T-helper 1 cell treated with Interleukin-12 subunit alpha and Interleukin-12 subunit beta and Interleukin-4 antibody, amounts not matched to agents 30 ng/mL and 1 ng/mL, for 36 hours (primary cell): ENCODE results near the gene RNGTT. TPM values are rescaled to one million over a fixed set of nuclear protein-coding genes. Genes with fewer than 3 reads are reported as not detected.
"Not testable (repeated sequence)": the region's sequence is repeated elsewhere in the genome, so short reads cannot be mapped to it uniquely, and the experiment has no call there.

Experiments
- intact Hi-C: fragments of 100-400 bp; cut with micrococcal nuclease; formaldehyde crosslinking; loops from one replicate; pipeline ENCODE4 v1.15.1; 2024
- total RNA-seq: library from RNA; stranded (reverse); gene quantifications from 2 replicates; pipeline ENCODE4 v1.2.3, GENCODE V29; 2022

Gene RNGTT
- total RNA-seq, 1 donor from 2014 or later = 24.4 TPM

DNA sequence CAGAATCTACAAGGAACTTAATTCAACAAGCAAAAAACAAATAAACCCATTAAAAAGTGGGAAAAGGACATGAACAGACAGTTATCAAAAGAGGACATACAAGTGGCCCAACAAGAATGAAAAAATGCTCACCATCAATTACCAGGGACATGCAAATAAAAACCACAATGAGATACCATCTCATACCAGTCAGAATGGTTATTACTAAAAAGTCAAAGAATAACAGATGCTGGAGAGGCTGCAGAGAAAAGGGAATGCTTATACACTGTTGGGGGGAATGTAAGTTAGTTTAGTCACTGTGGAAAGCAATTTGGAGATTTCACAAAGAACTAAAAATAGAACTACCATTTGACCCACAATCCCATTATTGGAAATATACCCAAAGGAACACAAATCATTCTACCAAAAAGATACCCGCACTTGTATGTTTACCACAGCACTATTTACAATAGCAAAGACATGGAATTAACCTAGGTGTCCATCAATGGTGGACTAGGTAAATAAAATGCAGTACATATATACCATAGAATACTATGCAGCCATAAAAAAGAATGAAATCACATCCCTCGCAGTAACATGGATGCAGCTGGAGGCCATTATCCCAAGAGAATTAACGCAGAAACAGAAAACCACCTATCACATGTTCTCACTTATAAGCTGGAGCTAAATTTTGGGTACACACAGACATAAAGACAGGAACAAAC, 48.4 kb downstream of the RNGTT start:
- intact Hi-C loops = no loop called here

DNA sequence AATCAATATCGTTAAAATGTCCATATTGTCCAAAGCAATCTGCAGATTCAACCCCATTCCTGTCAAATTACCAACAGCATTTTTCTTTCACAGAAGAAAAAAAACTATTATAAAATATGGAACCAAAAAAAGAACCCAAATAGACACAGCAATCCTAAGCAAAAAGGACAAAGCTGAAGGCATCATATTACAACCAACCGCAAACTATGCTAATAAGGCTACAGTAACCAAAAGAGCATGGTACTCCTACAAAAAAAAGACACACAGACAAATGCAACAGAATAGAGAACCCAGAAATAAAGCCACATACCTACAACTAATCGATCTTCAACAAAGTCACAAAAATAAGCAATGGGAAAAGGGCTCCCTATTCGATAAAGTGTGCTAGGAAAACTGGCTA, 49.2 kb downstream of the RNGTT start:
- intact Hi-C loops = no loop called here

DNA sequence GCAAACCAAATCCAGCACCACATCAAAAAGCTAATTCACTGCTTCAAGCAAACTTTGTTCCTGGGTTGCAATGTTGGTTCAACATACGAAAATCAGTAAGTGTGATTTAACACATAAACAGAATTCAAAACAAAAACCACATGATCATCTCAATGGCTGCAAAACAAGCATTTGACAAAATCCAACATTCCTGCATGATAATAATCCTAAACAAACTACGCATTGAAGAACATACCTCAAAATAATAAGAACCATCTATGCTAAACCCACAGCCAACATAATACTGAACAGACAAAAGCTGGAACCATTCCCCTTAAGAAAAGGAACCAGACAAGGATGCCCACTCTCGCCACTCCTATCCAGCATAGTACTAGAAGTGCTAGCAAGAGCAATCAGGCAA, 49.9 kb downstream of the RNGTT start:
- intact Hi-C loops = no loop called here

DNA sequence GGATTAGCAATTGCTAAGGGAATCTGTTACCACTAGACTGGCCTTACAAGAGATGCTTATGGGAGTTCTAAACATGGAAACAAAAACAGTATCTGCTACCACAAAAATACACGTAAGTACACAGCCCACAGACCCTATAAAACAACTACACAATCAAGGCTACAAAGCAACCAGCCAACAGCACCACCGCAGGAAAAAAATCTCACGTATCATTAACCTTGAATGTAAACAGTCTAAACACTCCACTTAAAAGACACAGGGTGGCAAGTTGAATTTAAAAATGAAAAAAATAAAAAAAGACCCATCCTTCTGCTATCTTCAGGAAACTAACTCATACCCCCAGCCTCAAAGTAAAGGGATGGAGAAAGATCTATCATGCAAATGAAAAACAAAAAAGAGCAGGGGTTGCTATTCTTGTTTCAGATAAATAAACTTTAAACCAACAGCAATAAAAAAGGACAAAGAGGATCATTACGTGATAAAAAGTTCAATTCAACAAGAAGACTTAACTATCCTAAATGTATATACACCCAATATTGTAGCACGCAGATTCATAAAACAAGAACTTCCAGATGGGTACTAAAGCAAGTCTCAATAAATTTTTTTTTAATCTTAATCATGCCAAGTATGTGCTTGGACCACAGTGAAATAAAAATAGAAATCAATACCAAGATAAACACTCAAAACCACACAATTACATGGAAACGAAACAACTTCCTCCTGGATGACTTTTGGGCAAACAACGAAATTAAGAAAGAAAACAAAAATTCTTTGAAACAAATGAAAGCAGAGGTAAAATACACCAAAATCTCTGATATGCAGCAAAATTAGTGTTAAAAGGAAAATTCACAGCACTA, 52.3 kb downstream of the RNGTT start:
- intact Hi-C loops = no loop called here

DNA sequence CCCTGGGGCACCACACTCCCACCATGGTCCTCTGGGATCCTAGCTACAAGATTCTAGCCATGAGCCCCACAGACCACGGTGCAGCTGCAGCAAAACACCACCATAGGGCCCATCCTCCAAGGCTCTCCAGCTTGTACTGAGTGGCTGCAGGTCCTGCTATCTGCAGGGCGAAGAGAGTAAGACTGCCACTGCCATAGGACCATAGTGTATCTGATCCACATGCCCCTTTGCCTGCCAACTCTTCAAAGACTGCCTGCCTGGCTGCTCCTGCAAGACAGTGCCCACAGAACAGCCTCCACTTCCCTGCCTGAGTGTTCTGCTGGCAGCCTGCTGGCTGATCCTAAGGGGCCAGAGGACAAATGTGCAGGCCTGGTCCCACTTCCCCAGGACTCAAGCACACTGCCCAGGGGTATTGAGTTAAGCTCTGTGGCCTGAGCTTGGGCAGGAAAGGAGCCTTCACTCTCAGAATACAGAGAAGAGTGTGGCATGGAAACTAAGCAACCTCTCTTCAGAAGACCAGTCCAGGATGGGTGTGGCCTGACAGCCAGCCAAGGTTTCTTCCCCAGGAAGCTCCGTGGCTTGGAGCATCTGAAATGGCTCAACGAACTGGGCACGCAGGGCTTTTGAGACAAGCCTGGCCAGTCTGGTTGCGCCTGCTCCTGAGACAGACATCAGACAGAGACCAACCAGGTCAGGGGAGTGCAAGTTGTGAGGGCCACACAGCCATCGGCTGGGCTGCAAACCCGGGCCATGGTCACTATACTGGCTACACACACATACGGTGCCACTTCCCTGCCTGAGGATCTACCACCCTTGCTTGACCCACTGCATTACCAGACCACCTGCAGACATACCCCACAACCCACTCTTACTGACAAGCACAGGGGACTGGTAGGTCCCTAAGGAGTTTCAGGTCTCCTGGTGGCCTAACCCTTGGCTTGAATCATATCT, 54.5 kb downstream of the RNGTT start:
- intact Hi-C loops = no loop called here

DNA sequence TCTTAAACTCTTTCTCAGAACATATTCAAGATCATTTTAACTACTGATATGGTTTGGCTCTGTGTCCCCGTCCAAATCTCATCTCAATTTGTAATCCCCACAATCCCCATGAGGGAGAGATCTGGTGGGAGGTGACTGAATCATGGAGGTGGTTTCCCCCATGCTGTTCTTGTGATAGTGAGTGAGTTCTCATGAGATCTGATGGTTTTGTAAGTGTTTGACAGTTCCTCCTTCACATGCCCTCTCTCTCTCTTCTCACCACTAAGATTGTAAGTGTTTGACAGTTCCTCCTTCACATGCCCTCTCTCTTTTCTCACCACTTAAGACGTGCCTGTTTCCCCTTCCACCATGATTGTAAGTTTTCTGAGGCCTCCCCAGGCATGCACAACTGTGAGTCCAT, 56.3 kb downstream of the RNGTT start:
- intact Hi-C loops = not testable (repeated sequence)

DNA sequence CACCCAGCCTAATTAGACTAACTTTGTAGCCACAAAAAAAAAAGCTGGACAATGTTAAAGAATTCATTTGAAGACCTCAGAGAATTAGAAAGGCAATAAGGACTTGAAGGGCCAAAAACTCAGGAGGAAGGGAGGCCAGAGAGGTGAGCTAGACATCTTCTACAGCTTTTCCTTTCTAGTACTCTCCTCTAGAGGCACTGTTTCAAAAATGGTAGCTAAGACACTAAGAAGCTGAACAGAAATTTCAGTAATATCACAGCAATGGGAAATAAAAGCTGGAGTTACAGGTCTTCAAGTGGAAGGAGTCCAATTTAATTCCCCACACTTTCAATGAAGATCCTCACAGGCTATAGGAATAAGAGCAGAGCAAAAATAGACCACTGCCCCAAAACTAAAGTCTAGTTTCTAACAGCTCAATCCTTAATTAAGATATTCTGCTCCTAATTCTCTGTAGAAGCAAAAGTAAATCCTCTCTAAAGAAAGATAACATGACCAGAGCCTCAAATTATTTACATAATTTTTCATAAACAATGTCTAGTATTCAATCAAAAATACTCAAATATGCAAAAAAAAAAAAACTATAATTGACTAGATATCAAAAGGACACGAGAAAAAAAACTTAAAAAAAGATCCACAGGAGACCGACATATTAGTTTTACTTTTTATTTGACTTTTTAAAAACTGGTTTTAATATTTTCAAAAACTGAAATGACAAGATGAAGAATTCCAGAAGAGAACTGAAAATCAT, 63.7 kb downstream of the RNGTT start:
- intact Hi-C loops = no loop called here

DNA sequence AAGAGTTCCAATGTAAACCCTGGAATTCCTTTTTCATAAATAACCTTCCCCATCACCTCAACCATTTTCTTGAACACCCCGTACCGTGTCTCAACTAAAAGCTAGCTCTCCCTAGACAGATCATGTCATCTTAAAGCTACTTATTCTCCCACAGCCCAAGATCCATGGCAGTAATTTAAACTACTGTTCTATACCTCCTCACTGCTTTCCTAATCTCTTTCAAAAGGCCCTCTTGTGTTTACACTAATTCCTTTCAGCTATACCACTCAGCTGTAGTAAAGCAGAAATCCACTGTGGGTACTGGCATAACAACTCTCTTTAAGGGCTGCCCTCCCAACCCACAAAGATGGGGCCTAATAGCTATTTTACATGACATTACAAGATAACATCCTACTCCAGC, 67.5 kb downstream of the RNGTT start:
- intact Hi-C loops = no loop called here

DNA sequence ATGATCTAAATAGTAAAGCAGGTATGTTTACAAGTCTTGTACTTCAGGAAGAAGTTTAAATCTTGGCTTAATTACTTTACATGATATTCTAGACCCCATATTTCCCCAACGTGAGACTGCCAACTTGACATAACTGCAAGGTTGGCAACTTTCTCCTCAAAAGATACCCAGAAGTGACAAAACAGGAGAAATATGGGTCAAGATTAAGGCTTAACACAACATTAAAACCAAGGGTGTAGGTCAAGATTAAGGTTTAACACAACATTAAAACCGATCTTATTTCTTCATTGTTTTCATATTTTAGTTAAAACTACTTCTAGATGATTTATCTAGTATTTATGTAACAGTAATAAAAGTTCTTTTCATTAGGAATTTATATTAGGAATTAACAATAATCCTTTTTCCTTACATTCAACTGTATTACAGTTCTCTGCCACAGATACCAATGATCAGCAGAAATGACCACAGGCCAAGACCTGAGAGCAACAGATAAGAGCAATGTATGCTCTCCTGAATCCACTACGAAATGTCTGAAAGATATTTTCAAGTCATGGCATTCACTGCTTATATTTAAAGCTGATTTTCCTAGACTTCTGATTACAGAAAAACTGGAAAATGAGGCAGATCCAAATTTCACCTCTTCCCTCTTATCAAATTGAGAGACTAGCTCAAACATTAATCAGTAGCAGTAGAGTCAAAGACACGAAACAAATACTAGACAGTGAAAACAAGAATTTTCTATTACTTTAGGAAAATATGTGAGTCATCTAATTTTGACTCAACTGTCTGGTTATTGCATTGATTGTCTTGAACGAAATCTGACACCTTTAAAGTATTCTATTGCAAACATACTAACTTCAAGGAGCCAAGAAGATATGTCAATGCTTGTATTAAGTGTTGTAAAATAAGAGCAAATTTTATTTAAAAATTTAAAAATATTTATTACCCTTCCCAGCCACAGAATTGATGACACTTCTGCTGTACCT, 72.3 kb downstream of the RNGTT start:
- intact Hi-C loops = no loop called here

DNA sequence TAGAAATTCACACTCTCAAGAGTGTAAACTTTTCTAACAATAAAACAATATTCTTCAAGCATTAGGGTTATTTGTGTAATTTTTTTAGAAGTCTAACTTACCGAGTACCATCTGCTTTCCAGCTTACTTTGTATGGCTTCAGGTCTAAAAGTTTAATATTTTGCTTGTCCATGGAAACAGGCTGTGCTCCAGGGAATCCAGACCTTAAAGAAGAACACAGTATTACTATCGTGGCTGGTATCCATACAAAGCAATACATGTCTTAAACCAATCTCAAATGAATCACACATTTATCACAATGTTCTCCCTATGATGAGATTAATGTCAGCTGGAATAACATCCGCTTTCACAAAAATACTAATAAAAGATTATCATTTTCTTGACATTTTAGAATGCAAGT, 73.0 kb downstream of the RNGTT start:
- intact Hi-C loops = no loop called here

DNA sequence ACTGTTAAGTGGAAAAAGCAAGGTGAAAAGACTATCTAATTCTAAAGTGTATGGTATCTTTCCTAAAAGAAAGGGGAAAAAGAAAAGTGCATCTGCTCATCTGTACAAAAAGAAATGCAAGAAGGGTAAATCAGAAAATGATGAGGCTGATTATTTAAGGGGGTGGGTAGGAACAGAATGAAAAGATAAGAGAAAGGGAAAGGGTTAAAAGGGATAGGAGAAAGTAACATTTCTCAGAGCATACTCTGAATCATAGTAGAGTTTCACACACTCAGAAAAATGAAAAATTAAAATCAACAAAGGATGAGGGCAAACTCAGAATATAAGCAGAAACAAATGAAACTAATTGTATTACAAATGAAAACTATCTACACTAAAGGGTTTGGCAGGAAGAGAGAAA, 79.1 kb downstream of the RNGTT start:
- intact Hi-C loops = no loop called here

DNA sequence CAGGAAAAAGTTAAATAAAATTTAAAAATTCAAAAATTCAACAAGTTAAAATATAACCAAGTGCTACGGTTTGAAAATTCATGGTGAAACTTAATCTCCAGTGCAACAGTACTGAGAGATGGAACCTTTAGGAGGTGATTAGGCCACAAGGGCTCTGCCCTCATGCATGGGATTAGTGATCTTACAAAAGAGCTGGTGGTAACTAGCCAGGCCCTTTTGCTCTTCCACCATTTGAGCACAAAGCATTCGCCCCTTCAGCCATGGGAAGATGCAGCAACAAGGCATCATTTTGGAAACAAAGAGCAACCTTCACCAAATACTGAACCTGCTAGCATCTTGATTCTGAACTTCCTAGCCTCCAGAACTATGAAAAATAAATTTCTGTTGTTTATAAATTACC, 80.9 kb downstream of the RNGTT start:
- intact Hi-C loops = no loop called here

DNA sequence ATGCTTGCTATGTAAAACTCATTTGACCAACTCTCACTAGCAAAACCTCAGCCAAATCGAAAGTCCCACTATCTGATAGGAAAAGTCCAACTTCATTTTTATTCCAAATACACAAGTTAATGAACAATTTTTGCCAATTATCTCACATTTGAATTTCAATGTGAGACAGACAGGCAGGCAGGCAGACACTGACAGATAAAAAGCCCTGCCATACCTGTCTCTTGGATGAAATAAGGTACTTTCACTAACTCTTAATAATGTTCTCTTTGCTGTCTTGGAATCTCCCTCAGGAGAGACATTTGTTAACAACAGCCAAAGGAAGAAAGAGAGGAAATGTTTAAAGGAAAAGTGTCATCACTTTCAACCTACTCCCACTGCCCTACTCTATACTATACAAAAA, 82.0 kb downstream of the RNGTT start:
- intact Hi-C loops = no loop called here

DNA sequence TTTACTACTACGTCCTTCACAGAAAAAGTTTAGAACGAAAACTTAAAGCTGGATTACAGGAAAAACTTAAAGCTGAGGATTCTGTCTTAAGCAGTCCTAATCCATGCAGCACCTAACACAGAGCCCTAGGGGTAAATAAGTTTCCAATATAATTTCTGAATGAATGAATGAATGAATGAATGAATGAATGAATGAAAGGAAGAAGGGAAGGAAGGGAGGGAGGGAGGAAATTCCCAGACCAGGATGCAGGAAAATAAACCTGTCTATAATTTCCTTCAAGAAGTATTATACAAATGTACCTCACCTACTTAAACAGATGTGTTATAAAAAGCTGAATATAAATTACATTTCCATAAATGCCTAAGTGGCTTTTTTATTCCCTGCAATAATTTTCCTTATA, 83.4 kb downstream of the RNGTT start:
- intact Hi-C loops = no loop called here

DNA sequence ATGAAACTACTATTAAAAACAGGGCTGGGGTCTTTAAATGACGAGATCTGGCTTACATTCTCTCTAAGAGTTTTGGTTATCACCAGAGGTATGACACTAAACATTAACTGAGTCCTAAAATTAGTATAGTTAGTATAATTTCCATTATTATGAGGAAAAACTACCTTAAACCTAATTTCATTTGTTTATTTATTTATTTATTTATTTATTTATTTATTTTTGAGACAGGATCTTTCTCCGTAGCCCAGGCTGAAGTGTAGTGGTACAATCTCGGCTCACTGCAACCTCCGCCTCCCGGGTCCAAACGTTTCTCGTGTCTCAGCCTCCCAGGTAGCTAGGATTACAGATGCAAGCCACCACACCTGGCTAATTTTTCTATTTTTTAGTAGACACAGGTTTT, 85.5 kb downstream of the RNGTT start:
- intact Hi-C loops = no loop called here

DNA sequence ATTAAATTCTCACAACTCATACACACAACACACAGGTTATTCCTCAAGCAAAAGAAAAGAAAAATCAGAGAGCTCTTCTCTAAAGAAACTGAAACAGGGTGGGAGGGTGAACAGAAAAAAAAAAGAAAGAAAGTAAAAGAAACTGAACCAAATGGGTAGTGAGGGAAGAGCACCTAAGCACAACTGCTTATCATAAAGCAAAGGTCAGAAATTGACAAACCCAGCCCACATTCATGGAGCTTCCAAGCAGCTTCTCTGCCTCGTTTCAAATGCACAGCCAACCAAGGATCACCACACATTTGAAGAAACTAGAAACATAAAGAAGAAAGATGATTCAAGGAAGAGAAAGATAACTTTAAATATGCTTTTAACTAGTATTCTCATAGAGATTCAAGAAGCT, 90.5 kb downstream of the RNGTT start:
- intact Hi-C loops = no loop called here

DNA sequence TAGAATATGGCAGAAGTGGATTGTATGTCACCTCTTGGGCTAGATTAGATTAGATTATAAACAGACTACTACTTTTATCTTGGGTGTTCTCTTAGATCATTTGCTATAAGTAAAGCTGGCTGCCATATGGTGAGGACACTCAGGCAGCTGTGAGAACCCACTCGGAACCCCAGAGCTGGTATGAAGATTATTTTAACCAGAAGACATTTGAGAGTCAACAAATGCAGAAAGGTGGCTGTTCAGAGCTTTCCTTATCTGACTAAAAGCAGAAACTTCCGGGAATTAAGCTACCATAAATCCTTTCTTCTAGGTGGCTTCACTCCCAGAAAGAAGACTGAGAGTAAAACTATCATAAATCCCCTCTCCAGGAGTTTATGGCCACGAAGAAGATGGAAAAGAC, 91.9 kb downstream of the RNGTT start:
- intact Hi-C loops = loop anchor here (2.0 kb wide), 4 partner anchors 405 to 1733 kb away; partner anchors contain the start of genes AKIRIN2 and SLC35A1

DNA sequence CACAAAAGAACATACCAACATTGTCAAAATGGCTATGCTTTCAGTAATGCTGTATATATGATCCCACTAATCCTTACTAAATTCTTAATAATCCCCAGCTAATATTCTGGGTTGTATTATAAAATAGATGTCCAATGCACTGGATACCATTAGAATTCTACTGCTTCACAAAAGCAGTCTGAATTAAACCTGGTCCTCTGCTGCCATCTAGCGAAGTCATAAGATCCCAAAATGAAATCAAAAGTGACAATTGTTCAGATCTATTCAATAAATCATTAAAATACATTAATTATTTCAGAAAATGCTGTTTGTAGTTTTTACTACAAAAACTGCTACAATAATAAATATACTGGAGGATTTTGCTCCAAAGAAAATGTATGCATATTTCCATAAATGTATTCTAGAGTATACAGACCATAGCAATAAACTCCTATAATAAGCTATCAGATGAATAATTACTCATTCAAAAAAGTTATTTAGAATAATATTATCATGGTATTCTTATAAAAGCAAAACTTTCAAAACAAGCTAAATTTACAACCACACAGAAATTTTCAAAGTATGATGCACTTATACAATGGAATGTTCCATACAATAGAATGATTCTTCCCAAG, 92.6 kb downstream of the RNGTT start:
- intact Hi-C loops = loop anchor here (1.0 to 2.0 kb wide), 9 partner anchors 90 to 1804 kb away; partner anchors contain the start of genes AKIRIN2 and SLC35A1
